Hematopoietic multipotent progenitor cell (in vitro differentiated cells): ENCODE results near the gene TEX30. TPM values are rescaled to one million over a fixed set of nuclear protein-coding genes. Genes with fewer than 3 reads are reported as not detected.

Source experiments
- DNase-seq, 3 donors: peaks; one replicate each; pipeline ENCODE4 v3.0.0-alpha.2; 2011 to 2015; ENCODE audit warnings: low read depth in 2 of 3, low spot score in 2 of 3
- total RNA-seq: library from RNA; depleted of rRNA; stranded (reverse); fragments of >200 nt; gene quantifications from one replicate; pipeline ENCODE4 v1.2.3, GENCODE V29; 2012

Gene TEX30
- total RNA-seq, 1 donor, result 5.9 TPM

GRCh38 chr13:102721800-102722231 lies 51.8 kb downstream of the TEX30 start:
- DNase-seq, result no peak

- no peak for DNase-seq
These were observed 54.8 kb downstream of the TEX30 start for GRCh38 chr13:102718746-102719145.

Other genes starting within 250 kb of the TEX30 start
- gene TPP2, start 176.8 kb downstream of the TEX30 start, total RNA-seq, result 33.9 TPM
- gene METTL21C, start 78.7 kb downstream of the TEX30 start, total RNA-seq, result not detected
- gene POGLUT2, start 25.2 kb upstream of the TEX30 start, total RNA-seq, result 9.4 TPM
- 16.2 TPM for gene BIVM, start 25.3 kb upstream of the TEX30 start, total RNA-seq
- gene ERCC5, start 72.2 kb upstream of the TEX30 start, total RNA-seq, result 38.5 TPM